Activated CD4-positive, alpha-beta T cell treated with anti-CD3 and anti-CD28 coated beads, Interleukin-2, amount 50 U/mL, for 24 hours (primary cell): ENCODE measurements around the gene TSC22D4.
"Not testable (repeated sequence)": the region's sequence is repeated elsewhere in the genome, so short reads cannot be mapped to it uniquely, and the experiment has no call there.

ENCODE experiments used
- DNase-seq, 2 donors: peaks; one replicate each; pipeline ENCODE4 v3.0.0-alpha.2; 2020; ENCODE audit warnings: low read depth in 1 of 2, low spot score in 1 of 2

Gene TSC22D4

GRCh38 chr7:100447363-100447762 is 31.7 kb downstream of the TSC22D4 start:
- not testable (repeated sequence) for DNase-seq

GRCh38 chr7:100446040-100446439 is 33.0 kb downstream of the TSC22D4 start:
- no peak for DNase-seq

GRCh38 chr7:100444311-100445278 is 34.4 kb downstream of the TSC22D4 start:
- DNase-seq: no peak

- DNase-seq: no peak
These were observed 35.7 kb downstream of the TSC22D4 start for GRCh38 chr7:100443096-100443840.

GRCh38 chr7:100441641-100442535 is 37.1 kb downstream of the TSC22D4 start:
- no peak for DNase-seq

GRCh38 chr7:100439244-100439643 is 39.8 kb downstream of the TSC22D4 start:
- DNase-seq: not testable (repeated sequence)

GRCh38 chr7:100438731-100439130 is 40.3 kb downstream of the TSC22D4 start:
- not testable (repeated sequence) for DNase-seq

GRCh38 chr7:100438172-100438571 is 40.8 kb downstream of the TSC22D4 start:
- no peak for DNase-seq

- no peak for DNase-seq
These were observed 41.6 kb downstream of the TSC22D4 start for GRCh38 chr7:100437150-100438100.

GRCh38 chr7:100435401-100436304 is 43.4 kb downstream of the TSC22D4 start:
- DNase-seq: no peak

GRCh38 chr7:100434297-100435144 is 44.5 kb downstream of the TSC22D4 start:
- no peak for DNase-seq

GRCh38 chr7:100433592-100434296 is 45.3 kb downstream of the TSC22D4 start:
- DNase-seq: no peak

GRCh38 chr7:100433276-100433591 is 45.8 kb downstream of the TSC22D4 start:
- DNase-seq: no peak

- no peak for DNase-seq
These were observed 46.3 kb downstream of the TSC22D4 start for GRCh38 chr7:100432621-100433275.

- DNase-seq: no peak
These were observed 47.0 kb downstream of the TSC22D4 start for GRCh38 chr7:100432053-100432452.

- DNase-seq: no peak
These were observed 47.7 kb downstream of the TSC22D4 start for GRCh38 chr7:100431286-100431735.
